HG02571 (cell line): Measurements from ENCODE around the gene PTPRE.
"Not testable (repeated sequence)": the region's sequence is repeated elsewhere in the genome, so short reads cannot be mapped to it uniquely, and the experiment has no call there.

Experiments used
- ATAC-seq: cut with Tn5 transposase; IDR thresholded peaks from one replicate; pipeline ENCODE4 v1.9.1; 2021; ENCODE audit warnings: mild to moderate bottlenecking, moderate library complexity; ENCODE audit not compliant: unreplicated experiment

The PTPRE gene

DNA sequence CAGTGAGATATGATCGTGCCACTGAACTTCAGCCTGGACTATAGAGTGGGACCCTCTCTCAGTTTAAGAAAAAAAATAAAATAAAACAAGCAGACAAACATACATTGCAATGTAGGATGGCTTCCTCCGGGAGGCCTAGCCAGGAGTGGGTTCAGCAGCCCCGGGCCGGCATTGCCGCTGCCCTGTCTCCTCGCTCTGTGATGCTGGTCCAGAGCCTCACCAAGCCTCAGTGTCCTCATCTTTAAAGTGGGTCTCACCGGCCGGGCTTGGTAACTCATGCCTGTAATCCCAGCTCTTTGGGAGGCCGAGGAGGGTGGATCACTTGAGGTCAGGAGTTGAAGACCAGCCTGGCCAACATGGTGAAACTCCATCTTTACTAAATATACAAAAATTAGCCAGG lies 71.6 kb downstream of the PTPRE start:
- no peak for ATAC-seq

- ATAC-seq = no peak
These were observed 72.1 kb downstream of the PTPRE start for GRCh38 chr10:127979045-127979444.

DNA sequence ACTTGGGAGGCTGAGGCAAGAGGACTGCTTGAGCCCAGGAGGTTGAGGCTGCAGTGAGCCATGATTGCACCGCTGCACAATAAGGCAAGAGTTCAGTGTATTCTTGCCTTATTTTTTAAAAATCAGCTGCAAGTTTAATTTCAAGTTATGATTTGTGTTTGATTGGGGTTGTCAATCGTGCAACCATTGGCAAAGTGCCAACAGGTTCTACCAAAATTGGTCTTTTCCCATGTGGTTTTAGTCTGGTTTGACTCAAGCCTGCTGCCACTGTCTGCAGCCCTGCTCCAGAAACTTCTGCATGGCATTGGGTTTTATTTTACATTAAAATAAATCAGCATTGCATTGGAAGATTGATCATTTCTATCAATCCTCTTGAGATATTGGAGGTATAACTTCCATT lies 72.7 kb downstream of the PTPRE start:
- ATAC-seq = no peak

DNA sequence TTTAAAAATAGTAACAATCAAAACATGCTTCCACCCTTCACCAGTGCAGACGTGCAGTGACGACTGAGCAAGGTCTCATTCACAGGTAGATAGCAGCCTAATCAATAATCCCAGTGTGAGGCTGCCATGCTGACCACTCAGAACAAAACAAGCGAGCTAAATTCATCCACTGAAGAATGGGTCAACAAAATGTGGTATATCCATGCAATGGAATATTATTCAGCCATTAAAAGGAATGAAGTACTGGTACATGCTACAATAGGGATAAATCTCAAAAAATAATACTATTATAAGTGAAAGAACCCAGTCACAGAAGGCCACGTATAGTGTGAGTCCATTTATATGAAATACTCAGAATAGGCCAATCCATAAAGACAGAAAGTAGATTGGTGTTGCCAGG lies 74.0 kb downstream of the PTPRE start:
- ATAC-seq = no peak

- no peak for ATAC-seq
These were observed 75.7 kb downstream of the PTPRE start for GRCh38 chr10:127982601-127983000.

DNA sequence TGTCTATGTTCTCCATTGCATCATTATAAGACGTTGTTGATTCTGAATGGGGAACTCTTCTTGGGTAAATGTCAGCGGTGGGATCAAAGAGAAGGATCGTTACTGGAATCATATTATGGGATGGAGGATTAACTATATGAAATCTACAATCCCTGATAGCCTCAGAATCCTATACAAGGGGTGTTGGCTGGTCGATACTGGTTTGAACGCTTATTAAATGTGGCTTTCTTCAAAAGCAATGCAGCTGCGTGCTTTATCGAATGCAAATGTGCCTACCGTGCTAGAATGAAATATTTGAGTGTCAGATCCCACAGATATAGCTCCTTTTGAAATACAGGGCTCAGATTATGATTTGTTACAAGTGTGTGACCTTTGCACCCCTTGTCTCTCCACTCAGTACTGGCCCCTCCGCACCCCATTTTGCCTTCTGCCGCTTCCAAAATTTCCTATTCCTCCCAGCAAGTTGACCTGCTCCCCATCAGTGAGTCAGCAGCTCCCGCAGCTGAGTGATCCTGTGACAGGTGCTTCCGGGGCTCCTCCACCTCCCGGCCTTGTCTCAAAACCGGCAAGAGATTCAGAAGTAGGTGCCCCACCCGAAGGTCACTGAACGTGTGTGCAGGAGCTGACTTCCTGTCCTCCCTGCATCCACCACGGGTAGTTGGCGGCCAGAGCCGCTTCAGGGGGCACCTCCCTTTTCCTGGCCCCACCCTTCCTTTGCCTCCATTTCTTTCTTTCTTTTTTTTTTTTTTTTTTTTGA lies 76.6 kb downstream of the PTPRE start:
- no peak for ATAC-seq

GRCh38 chr10:127984945-127985344 lies 78.0 kb downstream of the PTPRE start:
- no peak for ATAC-seq

DNA sequence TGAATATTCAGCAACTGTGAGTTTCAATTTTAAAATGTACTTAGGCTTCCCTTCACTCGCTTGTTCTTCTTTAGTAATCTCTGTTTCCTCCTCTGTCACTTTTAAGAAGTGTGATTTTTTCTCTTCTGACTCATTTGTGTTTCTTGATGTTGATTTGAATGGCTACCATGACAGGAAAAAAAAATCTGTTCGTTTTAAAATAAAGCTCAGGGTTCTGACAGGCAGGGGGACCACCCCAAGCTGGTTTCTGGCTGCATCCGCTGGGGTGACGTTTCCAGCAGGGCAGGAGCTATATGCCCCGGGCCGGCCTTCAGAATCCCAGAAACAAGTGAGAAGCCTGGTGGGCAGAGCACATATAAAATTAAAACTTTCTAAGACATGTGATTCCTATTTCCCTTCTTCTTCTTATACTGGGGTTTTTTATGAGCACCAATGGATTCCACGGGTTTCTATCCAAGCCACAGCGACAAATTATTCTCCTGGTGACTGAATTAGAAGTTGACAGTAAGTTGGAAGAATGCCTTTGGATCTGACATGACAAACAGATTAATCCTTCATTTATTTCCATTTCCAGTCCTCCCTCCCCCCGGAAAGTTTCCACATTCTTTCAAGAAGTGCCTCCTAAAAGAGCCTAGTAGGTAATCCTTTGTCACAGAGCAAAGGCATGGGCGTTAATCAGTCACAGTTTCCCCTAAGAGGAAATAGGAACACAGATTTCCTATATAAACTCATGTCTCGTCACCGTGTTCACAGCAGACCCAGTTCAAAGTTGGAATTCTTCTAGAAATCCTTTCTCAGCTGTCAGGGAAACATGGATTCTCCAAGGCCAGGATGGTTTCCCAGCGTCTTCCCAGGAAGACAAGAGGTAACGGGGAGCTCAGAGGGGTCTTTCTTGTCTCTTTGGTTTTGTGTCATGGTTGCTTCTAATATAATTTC lies 79.9 kb downstream of the PTPRE start:
- no peak for ATAC-seq

GRCh38 chr10:127987467-127988380 lies 80.8 kb downstream of the PTPRE start:
- ATAC-seq = no peak

- no peak for ATAC-seq
These were observed 82.6 kb downstream of the PTPRE start for GRCh38 chr10:127989481-127990012.

- ATAC-seq = not testable (repeated sequence)
These were observed 83.4 kb downstream of the PTPRE start for GRCh38 chr10:127990132-127990788.

DNA sequence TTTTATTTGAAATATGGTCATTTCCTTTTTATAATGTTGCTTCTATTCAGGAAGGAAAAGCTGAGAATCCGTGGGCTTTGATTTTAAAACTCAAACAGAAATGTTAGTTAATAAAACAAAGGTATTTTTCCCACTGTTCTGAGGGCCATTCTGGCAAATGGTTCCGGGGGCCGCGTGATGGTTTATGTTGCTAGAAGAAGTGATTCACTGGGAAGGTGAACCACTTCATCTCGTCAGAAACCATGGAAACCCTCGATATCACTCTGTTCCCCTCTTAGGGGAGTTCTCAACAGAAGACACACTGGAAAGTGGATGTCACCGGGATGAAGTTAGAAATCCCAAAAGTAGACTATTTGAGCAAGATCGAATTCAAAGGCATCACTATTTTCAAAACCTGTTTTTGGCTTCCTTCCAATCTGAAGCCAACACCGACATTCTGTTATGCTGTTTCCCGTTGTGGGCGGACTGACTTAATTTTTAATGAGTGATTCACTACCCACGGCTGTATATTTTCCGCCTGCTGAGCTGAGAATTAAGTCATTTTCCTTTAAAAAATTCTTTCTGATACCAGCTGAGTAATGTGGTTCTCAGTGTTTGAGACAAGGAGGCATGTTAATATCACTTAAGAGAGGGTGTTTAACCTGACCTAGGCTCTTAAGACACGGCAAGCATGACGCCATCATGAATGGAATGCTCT lies 84.1 kb downstream of the PTPRE start:
- no peak for ATAC-seq

DNA sequence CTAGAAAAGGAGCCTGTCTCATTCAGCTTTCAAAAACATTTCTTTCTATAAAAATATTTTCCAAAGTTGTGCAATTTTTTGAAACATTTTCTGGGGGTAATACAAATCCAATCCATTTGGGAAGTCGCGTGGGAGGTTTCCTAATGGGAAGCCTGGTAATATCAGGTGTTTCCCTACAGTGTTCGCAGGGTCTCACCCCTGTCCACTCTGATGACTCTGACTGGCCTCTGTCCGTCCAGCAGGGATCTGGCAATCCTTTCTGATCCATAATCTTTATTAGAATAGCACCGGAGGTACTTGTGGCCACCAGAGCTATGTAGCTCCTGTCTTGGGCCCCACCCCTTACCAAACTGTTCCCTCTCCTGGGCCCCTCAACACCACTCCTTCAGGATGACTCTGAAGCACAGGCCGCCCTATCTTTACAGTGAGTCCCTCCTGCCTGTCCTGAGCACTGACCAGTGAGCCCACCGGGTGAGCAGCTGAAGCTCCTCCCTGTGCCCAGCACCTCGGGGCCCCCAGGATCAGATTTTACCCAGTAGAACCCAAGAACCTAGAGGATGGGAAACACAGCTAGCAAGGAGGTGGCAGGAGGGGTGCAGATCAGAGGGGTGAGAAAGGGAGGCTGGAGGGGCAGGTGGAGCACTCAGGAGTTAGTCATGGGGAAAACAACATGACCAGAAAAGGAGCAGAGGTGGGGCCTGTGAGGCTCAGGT lies 84.8 kb downstream of the PTPRE start:
- no peak for ATAC-seq

- no peak for ATAC-seq
These were observed 85.5 kb downstream of the PTPRE start for GRCh38 chr10:127992376-127992775.

DNA sequence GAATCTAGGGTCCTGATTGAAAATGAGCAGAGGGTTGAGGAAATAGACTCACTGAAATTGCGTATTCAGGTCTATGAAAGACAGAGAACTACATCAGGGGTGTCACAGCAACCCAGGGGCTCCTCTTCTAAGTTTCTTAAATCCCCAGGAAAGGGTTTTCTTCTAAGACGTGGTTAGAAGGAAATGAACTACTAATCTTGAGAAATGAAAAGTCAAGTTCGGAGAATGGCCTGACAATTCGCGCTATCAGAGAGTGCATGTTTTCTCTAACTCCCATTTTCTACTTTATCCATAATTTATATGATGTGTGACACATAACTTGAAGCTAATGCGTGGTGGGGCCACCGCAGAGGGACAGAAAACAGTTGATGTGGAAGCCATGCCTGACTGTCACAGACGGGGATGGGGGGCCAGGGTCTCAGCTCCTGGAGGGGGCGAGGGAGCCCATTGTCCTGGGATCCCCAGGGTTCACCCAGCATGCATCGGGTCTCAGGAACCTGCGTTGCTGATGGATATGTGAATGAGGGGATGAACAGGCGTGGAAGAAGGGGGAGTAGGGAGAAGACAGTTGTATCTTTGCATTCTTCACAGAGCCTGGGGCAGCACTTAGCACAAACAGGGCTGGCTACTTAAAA lies 86.3 kb downstream of the PTPRE start:
- no peak for ATAC-seq

- no peak for ATAC-seq
These were observed 89.0 kb downstream of the PTPRE start for GRCh38 chr10:127995939-127996338.

- no peak for ATAC-seq
These were observed 89.7 kb downstream of the PTPRE start for GRCh38 chr10:127996586-127996985.

DNA sequence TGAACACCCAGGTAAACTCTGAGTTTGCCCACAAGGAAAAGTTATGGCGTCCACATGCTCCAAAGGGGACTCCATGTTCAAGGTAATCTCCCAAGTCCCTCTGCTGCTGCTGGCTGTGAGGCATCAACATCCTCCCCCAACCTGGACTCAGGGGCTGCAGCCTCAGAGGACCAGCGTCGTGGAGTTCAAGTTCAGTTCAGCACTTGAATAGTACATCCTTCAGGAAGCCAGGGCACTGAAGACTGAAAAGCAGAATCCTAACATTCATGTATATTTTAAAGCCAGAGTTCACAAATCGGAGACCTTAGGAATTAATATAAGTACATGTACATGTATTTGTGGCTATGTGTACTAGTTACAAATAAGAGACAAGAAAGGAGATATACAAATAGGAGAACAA lies 90.4 kb downstream of the PTPRE start:
- no peak for ATAC-seq

DNA sequence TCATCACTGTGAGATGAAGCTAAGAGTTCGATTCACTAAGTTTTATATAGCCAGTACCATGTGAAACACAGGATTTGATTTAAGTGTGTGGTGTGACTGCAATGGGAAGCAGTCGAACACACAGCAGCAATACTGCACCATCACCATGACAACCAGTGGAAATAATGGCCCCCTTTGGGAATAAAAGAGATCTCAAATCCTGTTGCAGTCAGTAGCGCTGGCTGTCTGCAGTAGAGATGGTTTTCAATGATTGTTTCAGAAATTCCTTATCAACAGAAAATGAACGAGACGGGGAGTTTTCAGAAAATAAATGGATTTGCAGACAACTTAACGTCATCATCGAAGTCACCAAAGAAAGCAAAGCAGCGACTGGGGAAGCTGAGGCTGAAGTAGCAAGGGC lies 91.0 kb downstream of the PTPRE start:
- ATAC-seq = no peak
